ENCODE data around the gene AK8. TPM values are rescaled to one million over a fixed set of nuclear protein-coding genes. Genes with fewer than 3 reads are reported as not detected.

The AK8 gene
- total and polyA plus RNA-seq, 9 of the 15 experiments (the other 6 are each of a cell fraction or from before 2014, with no cell fraction given): 0.06 to 0.37 TPM; not detected in 7

- intact Hi-C loops (cut with micrococcal nuclease) (no loop called here), in situ Hi-C loops (cut with MboI) (no loop called here)
- peaks cover 4% of the 10 kb centered on the region; the same call in 1 of the 2 replicates for H4K20me1 ChIP-seq (replicated peaks; ENCODE audit: control insufficient read depth, insufficient read depth, low read length)
- no peak overlapping the region for H2AFZ ChIP-seq (ENCODE audit: low read depth, low read length)
- ChIA-PET POLR2A (interaction anchor here (0.7 to 1.7 kb wide), 3 partner anchors 8 to 38 kb away, joined by 3 to 6 read pairs (median 3); partner anchors contain the start of gene SPACA9), CTCF (ENCODE audit: low intra/inter-chr PET ratio) (no interaction called here)
- H3K9me3 ChIP-seq (replicated peaks; ENCODE audit: control insufficient read depth, insufficient read depth, low read depth, low read length): no peaks in the 10 kb centered on the region
- 0 out of 5 replicates have a peak, but pooled peaks cover 0 to 3% of the 10 kb centered on the region in 2 experiments for H3K4me1 ChIP-seq (replicated peaks in 1 of 2; ENCODE audit: control insufficient read depth in 2 of 2, insufficient read depth in 2 of 2, low read length in 2 of 2)
- FAIRE-seq (no peak), ATAC-seq (no peak), DNase-seq (ENCODE audit: extremely low read depth in 1 of 4, low spot score in 3 of 4) (no peak)
- BruUV-seq (replicated peaks): no TSS peak
- WGBS (ENCODE audit: insufficient coverage, low coverage, missing lambda C conversion rate): 6% methylated on average over 18 of the region's 18 CpGs
- H3K4me3 ChIP-seq: no peak overlapping the region
- no peak overlapping the region for H3K27ac ChIP-seq (ENCODE audit: extremely low read depth, low read depth, low read length)
- no peaks in the 10 kb centered on the region for H3K36me3 ChIP-seq (ENCODE audit: control insufficient read depth, insufficient read depth, low read length)
- no peaks in the 10 kb centered on the region for H3K79me2 ChIP-seq (ENCODE audit: control insufficient read depth, insufficient read depth, low read length)
- peaks cover 43 to 68% of the 10 kb centered on the region in 2 experiments for H3K27me3 ChIP-seq (ENCODE audit: control insufficient read depth in 2 of 2, insufficient read depth in 2 of 2, low read length in 2 of 2)
- H3K9me1 ChIP-seq (ENCODE audit: control insufficient read depth, insufficient read depth, low read length): no peaks in the 10 kb centered on the region
- no peak overlapping the region for H3K9ac ChIP-seq (ENCODE audit: insufficient read depth in 1 of 2, low read depth in 2 of 2, low read length in 2 of 2)
- H3K4me2 ChIP-seq (ENCODE audit: insufficient read depth, low read length): no peak overlapping the region
- TF ChIP-seq ZNF561 (CRISPR knock-in tag; conservative IDR thresholded peaks at IDR 0.05) (no peak), ARID4B (CRISPR knock-in tag; IDR thresholded peaks at IDR 0.05) (no peak), AFF1 (IDR thresholded peaks at IDR 0.05; ENCODE audit: low read depth in 1 of 2, partially characterized antibody in 2 of 2) (no peak)
Measured at GRCh38 chr9:132887181-132888120, 9.4 kb upstream of the AK8 start.

All from K562 (cell line).